Measurements from ENCODE around the gene WNT11.

DNA sequence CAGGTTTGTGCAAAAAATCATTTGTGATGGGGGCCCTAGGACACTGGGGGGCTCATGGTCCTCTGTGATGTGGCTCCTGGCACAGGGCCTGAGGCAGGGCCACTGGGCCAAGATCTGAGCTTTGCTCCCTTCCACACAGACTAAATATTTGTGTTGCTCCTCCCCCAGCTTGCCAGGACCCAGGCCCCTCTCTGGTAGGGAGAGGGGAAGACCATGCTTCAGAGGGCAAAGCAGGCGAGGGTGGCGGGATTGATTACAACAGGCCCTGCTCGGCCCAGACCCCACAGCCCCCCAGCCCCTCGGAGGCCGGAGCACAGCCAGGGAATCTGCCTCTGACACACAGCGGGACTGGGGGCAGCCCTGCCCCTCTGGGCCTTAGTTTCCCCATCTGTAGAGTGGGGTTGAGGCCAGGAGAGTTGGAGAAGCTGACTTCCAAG is 29.0 kb downstream of the WNT11 start:
- TF ChIP-seq POLR2AphosphoS5 (IDR thresholded peaks at IDR 0.05; ENCODE audit: low read depth, low read length) (no peak), SIN3A (IDR thresholded peaks at IDR 0.05; ENCODE audit: borderline replicate concordance, insufficient read depth, low read length) (no peak)
- TF ChIP-seq, protein P1, sequence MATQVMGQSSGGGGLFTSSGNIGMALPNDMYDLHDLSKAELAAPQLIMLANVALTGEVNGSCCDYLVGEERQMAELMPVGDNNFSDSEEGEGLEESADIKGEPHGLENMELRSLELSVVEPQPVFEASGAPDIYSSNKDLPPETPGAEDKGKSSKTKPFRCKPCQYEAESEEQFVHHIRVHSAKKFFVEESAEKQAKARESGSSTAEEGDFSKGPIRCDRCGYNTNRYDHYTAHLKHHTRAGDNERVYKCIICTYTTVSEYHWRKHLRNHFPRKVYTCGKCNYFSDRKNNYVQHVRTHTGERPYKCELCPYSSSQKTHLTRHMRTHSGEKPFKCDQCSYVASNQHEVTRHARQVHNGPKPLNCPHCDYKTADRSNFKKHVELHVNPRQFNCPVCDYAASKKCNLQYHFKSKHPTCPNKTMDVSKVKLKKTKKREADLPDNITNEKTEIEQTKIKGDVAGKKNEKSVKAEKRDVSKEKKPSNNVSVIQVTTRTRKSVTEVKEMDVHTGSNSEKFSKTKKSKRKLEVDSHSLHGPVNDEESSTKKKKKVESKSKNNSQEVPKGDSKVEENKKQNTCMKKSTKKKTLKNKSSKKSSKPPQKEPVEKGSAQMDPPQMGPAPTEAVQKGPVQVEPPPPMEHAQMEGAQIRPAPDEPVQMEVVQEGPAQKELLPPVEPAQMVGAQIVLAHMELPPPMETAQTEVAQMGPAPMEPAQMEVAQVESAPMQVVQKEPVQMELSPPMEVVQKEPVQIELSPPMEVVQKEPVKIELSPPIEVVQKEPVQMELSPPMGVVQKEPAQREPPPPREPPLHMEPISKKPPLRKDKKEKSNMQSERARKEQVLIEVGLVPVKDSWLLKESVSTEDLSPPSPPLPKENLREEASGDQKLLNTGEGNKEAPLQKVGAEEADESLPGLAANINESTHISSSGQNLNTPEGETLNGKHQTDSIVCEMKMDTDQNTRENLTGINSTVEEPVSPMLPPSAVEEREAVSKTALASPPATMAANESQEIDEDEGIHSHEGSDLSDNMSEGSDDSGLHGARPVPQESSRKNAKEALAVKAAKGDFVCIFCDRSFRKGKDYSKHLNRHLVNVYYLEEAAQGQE (IDR thresholded peaks at IDR 0.05; ENCODE audit: insufficient read depth in 1 of 2, low read depth in 2 of 2, low read length in 2 of 2), result no peak

Measured in PFSK-1 (cell line).